NCI-H1417 (cell line): ENCODE data around the gene ARHGAP36.

Experiments used
- DNase-seq, 3 experiments: peaks; one replicate each; lab custom pipeline; 2025; lab: John Stamatoyannopoulos, UW

The ARHGAP36 gene

DNA sequence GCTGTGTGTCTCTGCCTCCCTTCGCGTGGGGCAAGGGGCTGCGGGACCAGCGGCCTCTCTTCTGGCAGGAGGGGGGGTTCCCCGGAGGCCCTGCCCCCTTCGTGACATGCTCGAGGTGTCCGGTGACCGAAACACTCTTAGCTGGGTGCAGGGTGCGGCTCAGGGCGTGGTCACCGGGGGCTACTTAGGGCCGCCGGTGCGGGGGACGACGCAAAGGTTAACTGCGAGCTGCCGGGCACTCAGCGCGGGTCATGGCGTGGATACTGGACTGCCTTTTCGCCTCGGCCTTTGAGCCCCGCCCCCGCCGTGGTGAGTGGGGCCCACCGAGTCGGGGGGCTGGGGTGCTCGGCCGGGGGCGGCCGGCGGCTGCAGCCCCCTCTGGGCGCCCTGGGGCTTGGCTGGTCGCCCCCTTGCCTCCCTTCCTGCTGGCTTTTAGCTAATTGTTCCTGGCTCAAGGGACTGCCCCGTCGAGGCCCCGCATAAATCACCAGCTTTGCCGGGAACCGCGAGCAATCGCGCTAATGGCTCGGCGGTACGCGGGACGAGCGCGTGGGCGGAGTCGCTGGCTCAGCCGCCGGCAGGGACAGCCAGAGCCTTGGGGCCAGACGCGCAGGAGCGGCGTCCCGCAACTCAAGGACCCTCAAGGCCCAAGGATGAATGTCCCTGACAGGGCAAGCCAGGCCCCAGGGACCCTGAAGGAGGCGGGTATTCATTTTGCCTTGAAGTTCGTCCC lies at the start of gene ARHGAP36:
TSS of gene ARHGAP36 (plus strand) at position 211 of the 733 bp plus-strand sequence. CDS start 23,320 bp downstream, outside the sequence.
- DNase-seq = no peak

DNA sequence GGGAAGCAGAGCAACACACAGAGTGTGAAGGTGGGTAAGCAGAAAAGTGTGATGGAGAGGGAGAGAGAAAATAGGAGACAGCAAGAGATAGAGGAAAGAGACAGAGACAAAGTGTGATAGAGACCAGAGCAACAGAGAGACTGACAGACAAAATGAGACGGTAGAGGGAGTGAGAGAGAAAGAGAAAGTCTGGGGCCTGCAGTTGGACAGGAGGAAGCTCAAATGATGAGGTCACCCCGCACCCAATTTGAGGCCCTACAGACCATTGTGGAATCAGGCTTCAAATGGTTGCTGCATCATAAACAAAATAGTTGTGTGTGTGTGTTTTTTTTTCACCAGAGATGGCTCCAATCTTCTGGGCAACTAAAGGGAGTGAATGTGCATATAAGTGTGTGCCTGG lies 48.0 kb upstream of the ARHGAP36 start:
- DNase-seq = no peak

DNA sequence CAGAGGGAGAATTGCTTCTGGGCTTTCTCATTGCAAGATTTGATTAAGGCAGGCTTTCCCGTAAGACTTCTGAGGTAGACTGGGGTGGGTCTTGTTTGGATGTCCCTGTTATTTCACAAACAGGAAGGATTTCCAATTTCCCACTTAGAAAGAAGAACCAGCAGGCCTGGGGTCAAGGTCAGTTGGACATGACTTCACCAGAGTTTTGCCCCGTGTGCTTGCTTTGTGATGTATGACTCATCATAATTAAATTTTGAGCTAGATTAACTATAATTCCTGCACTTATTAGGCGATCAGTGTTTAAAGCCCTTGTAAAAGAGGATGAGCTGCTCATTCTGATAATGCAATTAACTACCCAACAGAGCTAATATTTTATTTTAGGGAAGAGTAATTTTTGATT lies 32.8 kb upstream of the ARHGAP36 start:
- no peak for DNase-seq

DNA sequence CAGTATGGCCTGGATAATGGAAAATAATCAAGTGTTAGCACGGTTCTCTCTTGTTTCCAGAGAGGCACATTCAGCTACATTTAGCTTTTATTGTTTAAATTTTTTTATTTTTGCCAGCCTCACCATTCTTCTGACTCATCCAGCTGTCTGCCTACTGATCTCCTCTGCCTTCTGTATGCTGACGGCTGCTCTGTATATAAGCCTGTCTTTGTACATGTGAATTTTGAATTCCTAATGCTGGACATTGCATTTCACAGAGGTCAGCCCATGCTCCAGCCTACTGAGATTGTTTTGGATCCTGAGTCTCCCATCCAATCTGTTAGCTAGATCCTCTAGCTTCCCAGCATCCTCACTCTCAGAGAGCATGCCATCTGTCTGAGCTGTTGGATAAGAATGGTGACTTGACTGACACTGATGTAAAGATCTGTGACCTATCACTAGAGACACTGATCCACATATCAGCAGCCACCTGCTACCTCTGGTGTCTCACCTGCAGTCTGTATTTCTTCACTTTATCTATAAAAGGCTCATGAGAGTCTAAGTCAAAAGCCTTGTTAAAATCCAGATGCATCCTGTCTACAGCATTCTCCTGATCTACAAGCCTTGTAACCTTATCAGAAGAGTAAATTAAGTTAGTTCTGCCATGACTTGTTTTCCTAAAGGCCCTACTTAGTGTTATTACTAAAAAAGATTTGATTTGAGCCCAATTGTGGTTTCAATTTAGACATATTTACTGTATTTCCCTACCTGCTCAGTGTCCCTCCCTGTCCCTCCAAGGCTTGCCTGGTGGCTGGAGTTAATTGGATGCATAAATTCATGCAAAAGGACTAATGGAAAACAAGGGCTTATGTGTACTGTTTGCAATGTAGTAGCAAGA lies 25.6 kb upstream of the ARHGAP36 start:
- no peak for DNase-seq

DNA sequence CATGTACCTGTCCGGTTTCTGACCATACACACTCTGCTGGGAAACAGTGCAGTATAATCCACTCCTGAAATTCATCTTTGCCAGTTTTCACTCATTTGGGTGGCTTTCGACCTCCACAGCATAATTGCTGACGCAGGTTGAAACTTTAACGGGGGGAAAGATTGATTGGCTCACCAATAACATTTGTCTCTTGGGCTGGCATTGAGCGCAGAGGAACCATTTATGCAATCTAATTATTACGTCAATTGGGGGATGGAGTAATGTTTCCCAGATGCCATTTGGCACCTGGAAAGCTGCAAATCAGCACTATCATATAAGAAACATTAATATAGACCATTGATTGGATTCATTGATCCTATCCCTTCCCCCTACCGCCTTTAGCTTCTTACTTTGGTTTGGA lies 24.1 kb upstream of the ARHGAP36 start:
- no peak for DNase-seq

DNA sequence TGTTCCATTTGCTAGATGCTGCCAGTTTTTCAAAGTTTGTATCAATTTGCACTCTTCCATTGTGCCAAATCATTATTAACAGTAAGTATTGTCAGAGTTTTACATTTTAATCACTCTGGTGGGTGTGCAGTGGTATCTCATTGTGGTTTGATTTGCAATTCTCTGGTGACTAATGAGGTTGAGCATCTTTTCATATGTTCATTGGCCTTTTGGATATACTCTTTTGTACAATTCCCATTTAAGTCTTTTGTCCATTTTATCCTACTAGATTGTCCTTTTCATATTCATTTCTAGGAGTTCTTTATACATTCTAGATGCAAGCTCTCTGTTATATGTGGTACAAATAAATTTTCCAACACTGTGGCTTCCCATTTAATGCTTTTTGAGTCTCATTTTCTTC lies 17.4 kb upstream of the ARHGAP36 start:
- no peak for DNase-seq

DNA sequence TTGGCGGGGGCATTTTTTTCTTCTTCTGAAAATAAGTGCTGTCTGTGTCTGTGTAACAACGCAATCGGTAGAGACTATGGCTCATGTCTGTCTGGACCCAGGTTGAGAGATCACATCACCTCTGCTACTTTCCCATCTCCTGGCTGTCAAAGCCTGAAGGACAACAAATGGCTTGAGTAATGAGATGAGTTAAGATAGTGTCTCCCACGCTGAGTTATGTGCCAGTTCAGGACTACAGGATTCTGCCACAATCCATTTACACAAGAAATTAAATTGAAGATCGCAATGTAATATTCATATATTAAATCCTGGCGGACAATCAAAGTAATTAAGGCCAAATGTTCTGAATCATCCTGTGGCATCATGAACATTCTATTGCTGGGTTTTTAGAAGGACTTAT lies 16.5 kb upstream of the ARHGAP36 start:
- DNase-seq = no peak

- no peak for DNase-seq
Measured at GRCh38 chrX:131045726-131046125, 12.4 kb upstream of the ARHGAP36 start.

GRCh38 chrX:131046596-131046995 lies 11.6 kb upstream of the ARHGAP36 start:
- no peak for DNase-seq

- DNase-seq = no peak
Measured at GRCh38 chrX:131047180-131047579, 11.0 kb upstream of the ARHGAP36 start.

DNA sequence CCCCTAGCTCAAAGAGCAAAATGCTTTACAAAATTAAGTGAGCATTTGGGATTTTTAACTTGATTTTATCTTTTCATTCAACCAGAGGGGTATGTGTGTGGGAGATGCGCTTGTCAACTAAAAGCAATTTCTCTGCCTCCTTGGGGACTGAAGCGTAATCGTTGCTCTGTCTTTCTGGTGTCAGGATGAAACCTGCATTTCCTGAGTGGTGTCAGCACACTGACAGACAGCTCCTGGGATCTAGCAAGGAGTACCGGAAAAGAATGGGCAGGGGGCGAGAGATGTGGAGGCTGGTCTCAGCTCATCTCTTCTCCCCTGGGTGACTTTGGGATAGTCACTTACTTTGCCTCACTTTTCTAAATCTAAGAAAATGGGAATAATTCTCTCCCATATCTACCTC lies 5.1 kb upstream of the ARHGAP36 start:
- DNase-seq = no peak

- DNase-seq = no peak
Measured at GRCh38 chrX:131054906-131055305, 3.2 kb upstream of the ARHGAP36 start.

GRCh38 chrX:131057706-131058105 lies 440 bp upstream of the ARHGAP36 start:
- DNase-seq = no peak

- no peak for DNase-seq
Measured at GRCh38 chrX:131059246-131059645, 1.1 kb downstream of the ARHGAP36 start.

DNA sequence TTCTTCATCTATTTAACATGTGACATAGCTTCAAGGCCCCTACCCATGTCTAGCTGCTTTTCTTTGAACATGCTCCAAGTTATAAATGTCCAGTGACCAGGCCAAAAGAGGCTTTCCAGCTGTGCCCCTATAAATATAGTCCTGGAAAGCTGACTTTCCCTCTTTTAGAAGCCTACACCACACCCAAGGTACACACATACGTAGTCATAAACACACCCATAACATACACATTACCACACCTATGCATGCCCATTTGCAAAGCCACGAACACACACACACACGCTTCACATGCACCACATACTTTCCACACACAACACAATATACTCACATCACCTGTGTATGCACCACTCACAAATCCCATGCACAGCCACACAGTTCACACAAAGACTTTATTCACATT lies 2.0 kb downstream of the ARHGAP36 start:
- DNase-seq = no peak

- no peak for DNase-seq
Measured at GRCh38 chrX:131061306-131061705, 3.2 kb downstream of the ARHGAP36 start.

DNA sequence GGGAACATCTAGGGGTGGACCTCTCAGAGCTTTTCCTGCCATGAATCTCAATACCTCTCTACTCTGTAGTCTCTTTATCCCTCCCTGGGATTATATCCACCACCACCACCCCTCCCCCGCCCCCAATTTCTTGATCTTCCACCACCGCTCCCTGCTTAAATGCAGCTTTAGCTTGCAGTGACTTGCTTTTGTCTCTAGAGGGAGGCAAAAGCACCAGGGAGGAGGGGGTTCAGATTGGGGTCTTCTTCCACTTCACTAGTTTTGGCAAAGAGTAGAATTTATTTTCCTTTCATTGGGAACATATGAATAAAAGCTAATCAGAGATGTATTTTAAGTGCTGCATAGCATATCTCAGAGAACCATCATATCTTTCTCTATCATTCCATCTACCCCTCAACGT lies 5.5 kb downstream of the ARHGAP36 start:
- DNase-seq = no peak

GRCh38 chrX:131066237-131066636 lies 8.1 kb downstream of the ARHGAP36 start:
- peak in 1 of 3 experiments; percentile 32 for DNase-seq

DNA sequence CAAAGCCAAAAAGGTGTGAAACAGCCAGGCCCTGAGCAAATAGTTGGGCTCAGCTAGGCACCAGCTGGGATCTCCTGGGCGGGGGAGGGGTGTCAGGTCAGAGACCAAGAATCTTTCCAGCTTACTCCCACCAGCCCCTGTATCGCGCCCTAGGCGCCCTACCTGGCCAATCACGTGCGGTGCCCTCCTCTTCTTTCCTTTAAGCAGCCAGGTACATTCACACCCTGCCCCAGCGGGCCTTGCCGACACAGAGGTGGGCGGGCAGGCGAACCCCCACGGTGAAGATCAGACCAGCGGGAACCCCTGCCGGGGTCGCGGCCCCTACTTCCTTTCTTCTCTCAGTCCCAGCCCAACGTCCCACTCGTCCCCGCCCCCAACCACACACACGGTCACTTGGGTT lies 9.1 kb downstream of the ARHGAP36 start:
- DNase-seq = no peak

DNA sequence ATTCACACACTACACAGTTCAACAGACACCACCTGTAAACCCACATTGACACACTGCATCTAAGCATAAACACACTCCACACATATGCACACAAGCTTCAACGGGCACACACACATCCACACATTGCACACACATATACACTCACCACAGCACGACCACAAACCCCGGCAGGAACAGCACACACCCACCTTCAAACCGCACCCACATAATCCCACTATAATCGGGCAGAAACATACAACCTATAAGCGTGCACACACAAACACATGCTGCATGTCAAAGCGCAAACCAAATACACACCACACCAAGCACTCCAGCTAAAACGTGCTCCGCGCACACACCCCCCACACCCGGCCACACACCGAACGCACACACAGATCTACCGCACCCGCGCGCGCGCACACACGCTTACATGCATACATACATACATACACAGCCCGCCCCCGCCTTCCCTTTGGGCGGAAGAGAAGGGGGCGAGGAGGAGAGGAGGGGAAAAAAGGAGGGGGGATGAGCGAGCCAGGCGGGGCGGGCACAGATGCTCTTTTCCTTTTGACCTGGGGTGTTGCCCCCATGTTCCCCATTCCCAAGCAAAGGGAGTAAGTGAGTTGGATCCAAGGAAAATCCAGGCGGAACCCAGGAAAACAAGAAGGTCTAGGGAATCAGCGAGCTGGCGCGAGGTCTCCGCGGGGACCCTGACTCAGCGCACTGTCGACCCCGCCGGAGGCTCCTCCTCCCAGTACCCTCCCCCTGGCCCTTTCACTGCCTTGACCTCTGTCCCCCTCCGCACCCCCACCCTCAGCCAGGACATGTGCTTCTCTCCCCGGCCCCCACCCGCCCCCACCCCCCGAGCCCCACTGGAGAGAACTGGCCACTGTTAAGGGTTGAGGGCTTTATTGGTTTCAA lies 9.9 kb downstream of the ARHGAP36 start:
- no peak for DNase-seq

DNA sequence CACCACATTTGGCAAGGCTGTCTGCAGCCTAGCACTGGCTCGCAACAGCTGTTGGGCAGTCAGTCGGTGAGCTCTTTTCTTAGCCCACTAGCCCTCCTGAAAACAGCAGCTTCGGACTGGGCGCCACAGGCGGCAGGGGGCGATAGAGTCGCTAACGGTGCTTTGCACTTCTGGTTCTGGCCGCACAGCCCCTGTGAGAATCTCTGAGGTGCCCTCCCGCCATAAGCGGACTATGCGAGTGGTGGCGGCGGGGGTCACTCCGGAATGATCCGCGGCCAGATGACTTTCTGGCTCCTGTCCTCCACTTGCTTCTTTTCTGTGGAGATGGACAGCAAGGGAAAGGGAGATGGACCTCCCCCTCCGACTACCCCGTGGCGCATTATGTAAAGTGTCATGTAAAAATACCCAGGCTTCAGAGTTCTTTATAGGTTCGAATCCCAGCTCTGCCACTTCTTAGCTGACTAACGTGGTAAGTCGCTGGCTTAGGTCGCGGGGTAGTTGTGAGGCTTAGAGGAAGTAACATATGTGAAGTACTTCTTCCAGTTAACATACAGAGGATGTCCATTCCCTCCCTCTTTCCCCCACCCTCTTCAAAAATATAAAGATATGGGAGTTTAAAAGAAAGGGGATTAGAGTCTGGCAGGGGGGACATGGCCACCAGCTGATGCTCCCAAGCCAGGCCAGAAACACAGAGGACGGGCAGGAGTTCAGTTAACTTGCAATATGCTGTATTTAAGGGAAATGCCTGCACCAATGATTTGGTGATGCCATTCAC lies 11.0 kb downstream of the ARHGAP36 start:
- peak in 2 of 3 experiments; percentile 8 to 41 for DNase-seq
